ENCODE results near the gene KNDC1.
A peak's percentile ranks its signal among the peaks of the same experiment; 100 is the strongest.
"Not testable (repeated sequence)": the region's sequence is repeated elsewhere in the genome, so short reads cannot be mapped to it uniquely, and the experiment has no call there.

The KNDC1 gene

GRCh38 chr10:133125901-133126300 lies 34.1 kb upstream of the KNDC1 start:
- no peak for DNase-seq

DNA sequence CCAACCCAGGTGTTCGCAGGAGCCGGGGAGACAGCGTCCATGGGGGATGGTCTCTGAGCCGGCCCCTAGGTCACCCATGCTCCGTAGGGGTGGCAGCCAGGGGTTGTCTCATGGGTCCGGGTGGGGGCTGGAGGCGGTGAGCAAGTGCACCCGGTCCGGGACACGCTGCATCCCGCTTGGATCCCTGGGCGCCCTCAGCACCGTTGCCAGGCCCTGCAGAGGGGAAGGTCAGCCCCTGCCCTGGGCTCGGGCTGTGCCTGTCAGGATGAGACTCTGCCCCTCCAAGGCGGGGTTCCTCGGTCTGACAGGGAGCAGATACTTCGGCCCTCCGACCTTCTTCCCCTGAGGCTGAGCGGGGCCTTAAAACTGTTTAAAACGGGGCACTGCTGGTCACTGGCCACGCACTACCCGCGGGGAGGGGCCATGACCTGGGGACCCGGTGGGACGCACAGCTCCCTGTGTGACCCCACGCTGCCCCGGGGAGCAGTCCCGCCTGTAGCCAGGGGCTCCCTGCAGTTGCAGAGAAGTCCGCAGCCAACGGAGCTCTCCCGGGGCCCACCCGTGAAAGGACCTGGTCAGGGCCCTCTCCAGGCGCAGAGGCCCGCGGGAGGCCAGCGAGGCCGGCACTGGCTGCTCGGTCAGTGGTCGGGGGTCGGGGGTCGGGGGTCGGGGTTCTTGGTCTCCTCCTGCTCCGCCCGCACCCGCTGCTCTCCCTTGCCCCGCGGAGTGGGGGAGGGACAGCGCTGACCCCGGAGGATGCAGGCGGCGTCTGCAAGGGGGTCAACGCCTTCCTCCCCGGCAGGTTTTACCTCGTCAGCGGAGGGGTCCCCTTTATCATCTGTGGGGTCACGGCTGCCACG lies 33.4 kb upstream of the KNDC1 start:
- no peak for DNase-seq

GRCh38 chr10:133127291-133128125 lies 32.5 kb upstream of the KNDC1 start:
- peak; percentile 15 for DNase-seq

- DNase-seq, result no peak
These were observed 31.6 kb upstream of the KNDC1 start for GRCh38 chr10:133128126-133129070.

DNA sequence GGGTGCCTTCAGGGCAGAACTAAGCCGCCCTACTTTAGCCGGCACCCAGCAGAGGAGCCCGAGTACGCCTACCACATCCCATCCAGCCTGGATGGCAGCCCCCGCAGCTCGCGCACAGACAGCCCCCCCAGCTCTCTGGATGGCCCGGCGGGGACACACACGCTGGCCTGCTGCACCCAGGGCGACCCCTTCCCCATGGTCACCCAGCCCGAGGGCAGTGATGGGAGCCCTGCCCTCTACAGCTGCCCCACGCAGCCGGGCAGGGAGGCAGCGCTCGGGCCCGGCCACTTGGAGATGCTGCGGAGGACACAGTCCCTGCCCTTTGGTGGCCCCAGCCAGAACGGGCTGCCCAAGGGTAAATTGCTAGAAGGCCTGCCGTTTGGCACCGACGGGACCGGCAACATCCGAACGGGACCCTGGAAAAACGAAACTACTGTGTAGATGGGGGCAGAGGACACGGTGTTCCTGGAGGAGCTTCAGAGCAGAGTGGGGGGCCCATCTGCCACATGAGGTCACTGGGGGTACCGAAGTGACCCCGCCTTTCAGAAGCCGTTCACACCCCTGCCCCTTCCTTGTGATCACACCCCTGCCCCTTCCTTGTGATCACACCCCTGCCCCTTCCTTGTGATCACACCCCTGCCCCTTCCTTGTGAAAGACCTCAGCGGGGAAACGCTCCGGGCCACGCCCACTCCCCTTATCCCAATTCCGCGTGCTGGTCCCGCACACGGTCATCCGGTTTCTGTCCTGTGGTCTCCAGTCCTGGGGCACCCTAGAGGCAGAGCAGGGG lies 30.8 kb upstream of the KNDC1 start:
- no peak for DNase-seq

GRCh38 chr10:133129859-133130495 lies 30.0 kb upstream of the KNDC1 start:
- no peak for DNase-seq

- DNase-seq, result no peak
These were observed 29.4 kb upstream of the KNDC1 start for GRCh38 chr10:133130602-133131001.

- no peak for DNase-seq
These were observed 29.0 kb upstream of the KNDC1 start for GRCh38 chr10:133131053-133131452.

- no peak for DNase-seq
These were observed 28.1 kb upstream of the KNDC1 start for GRCh38 chr10:133131734-133132472.

DNA sequence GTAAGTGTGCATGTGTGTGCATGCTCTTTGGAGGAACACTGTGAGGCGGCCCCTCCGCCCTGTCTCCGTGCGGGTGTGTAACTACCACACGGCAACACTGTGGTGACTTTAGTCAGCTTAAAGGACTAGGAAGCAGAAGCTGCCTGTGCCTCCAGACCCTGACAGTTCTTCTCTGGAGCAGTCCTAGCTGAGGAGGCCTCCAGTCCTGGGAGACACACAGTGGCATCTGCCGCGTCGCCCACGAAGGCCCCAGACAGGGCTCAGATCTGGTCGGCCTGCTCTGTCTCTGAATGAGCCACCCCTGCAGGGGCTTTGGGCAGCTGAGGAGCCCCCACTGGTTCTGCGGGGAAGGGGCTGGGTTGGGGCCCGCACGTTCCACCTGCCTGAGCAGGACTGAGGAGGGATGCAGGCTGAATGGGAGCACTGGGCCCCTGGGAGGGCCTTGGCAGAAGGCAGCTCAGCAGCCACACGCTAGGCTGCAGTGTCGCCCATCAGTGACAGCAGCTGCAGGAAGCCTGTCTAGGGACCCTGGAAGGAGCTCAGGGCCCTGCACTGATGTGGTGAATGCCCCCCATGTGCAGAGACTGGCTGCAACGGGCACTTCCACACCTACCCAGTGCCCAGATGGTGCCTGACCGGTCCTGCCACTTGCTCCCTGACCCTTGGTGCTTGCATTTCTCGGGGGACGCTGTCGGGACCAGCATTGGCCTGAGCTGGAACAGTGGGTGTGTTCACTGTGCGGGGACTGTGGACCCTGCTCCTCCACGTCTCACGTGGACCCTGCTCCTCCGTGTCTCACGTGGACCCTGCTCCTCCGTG lies 27.3 kb upstream of the KNDC1 start:
- DNase-seq, result no peak

- no peak for DNase-seq
These were observed 26.4 kb upstream of the KNDC1 start for GRCh38 chr10:133133471-133134231.

DNA sequence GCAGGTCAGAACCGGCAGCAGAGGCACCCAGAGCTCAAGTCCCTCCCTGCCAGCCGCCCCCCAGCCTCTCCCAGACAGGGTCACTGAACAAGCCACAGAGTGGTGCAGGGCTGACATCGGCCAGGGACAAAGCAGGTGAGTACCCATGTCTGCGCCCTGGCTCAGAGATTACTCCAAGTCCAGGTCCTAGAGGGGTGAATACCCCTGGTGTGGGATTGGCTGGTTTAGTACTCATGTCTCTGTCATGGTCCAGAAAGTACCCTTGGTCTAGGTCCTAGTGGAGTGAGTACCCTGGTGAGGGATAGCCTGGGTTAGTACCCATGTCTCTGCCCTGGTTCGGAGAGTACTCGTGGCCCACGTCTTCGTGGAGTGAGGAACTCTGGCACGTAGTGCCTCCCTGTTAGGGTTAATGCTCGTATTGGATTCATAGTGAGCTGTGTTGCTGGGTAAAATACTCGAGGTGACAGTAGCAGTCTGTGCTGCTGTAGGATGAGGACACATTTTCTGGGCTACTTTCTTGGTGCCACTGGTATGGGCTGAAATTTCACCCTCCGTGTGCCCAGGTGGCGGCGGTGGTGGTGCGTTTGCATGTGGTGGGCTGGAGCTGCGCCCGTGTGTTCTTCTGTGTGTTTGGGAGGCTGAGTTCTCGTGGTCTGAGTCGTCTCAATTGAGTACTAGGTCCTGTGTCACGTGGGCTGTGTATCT lies 25.5 kb upstream of the KNDC1 start:
- no peak for DNase-seq

DNA sequence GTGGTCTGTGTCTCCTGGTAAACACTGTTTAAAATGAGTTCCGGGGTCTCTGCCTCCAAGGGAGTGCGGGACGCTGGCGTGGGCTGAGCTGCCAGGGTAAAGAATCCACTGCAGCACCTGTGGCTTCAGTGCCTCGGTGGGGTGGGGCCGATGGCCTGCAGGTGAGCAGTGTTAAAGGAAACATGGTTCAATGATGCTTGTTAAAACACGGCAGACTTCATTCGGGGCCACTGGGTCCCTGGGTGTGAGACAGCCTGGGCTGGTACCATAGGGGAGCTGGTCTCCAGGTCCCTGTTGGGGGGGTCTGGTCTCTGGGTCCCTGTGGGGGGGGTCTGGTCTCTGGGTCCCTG lies 24.9 kb upstream of the KNDC1 start:
- DNase-seq, result no peak

DNA sequence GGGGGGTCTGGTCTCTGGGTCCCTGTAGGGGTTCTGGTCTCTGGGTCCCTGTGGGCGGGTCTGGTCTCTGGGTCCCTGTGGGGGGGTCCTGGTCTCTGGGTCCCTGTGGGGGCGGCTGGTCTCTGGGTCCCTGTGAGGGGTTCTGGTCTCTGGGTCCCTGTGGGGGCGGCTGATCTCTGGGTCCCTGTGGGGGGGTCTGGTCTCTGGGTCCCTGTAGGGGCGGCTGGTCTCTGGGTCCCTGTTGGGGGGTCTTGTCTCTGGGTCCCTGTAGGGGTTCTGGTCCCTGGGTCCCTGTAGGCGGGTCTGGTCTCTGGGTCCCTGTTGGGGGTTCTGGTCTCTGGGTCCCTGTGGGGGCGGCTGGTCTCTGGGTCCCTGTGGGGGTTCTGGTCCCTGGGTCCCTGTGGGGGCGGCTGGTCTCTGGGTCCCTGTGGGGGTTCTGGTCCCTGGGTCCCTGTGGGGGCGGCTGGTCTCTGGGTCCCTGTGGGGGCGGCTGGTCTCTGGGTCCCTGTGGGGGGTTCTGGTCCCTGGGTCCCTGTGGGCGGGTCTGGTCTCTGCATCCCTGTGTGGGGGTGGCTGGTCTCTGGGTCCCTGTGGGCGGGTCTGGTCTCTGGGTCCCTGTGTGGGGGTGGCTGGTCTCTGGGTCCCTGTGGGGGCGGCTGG lies 22.4 kb upstream of the KNDC1 start:
- DNase-seq, result not testable (repeated sequence)

GRCh38 chr10:133139551-133140065 lies 20.4 kb upstream of the KNDC1 start:
- no peak for DNase-seq

DNA sequence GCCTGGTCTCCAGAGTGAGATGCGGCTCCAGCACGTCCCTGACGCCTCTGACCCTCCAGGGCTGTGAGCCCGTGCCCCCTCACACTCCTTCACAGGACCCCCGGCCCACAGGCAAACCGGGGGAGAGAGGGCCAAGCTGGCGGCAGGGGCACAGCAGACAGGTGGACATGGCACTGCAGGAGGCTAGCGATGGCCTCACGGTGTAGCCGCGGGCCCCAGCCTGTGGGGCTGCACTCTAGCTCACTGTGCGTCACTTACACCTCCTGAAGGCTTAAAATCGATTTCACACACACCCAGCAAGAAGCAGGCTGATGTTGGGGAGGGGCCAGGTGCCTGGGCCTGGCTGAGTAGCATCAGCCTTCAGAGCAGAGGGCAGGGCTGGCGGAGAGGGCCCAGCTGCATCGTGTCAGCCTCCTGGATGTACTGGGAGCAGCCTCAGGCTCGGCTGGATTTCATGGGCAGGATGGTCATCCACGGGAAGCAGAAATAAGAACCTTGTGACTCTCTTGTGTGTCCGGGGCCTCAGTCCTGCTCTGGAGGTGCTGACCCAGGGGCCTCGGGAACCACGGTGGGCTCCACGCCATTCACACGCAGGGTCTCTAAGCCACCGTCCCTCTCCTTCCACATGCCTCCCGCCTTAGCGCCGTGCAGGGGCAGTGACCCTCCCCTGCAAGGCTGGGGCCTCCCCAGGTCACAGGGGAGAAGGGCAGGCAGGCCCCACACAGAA lies 19.4 kb upstream of the KNDC1 start:
- no peak for DNase-seq
